GM21381 (cell line): ENCODE data around the gene PTGS2.
"Not testable (repeated sequence)": the region's sequence is repeated elsewhere in the genome, so short reads cannot be mapped to it uniquely, and the experiment has no call there.

ENCODE experiments used
- ATAC-seq: cut with Tn5 transposase; IDR thresholded peaks from one replicate; pipeline ENCODE4 v1.9.1; 2021; ENCODE audit warnings: mild to moderate bottlenecking, moderate library complexity; ENCODE audit not compliant: unreplicated experiment

Gene PTGS2

DNA sequence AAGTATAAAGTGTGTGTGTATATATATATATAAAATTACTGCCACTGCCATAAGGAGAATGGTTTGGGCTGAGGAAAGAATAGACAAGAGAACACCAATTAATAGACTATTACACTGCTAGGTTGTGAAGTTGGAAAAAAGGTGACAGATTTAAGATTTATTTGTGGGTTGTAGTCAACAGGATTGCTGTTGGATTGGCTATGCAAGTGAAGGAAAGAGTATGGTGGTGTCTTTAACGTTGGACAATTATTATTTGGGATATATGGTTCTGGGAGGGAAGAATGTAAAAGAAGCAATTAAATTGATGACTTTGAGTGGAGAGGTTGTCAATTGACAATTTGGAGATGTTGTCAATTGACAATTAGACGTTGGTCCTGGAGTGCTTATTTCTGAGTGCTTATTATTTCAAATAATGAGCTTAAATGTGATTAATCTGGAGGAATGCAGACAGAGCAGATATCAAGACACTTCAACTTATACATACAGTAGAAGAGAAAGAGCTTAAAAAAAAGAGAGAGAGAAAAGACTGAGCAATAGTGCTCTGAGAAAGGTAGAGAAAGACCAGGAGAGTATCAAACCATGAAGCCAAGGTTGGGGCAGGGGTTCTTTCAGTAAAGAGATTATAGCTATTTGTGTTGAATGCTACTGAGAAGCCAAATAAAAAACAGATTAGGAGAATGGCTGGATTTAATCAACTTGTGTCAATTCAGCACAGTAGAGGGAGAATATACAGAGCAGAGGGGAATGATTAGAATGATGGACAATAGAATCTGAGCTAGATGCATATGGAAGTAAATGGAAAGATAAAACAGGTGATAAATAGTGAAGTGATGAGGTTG is 9.7 kb downstream of the PTGS2 start:
- ATAC-seq = no peak

DNA sequence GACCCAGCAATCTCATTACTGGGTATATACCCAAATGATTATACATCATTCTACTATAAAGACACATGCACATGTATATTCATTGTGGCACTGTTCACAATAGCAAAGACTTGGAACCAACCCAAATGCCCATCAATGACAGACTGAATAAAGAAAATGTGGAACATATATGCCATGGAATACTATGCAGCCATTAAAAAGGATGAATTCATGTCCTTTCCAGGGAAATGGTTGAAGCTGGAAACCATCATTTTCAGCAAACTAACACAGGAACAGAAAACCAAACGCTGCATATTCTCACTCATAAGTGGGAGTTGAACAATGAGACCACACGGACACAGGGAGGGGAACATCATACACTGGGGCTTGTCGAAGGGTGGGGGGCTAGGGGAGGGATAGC is 10.4 kb downstream of the PTGS2 start:
- ATAC-seq = not testable (repeated sequence)

DNA sequence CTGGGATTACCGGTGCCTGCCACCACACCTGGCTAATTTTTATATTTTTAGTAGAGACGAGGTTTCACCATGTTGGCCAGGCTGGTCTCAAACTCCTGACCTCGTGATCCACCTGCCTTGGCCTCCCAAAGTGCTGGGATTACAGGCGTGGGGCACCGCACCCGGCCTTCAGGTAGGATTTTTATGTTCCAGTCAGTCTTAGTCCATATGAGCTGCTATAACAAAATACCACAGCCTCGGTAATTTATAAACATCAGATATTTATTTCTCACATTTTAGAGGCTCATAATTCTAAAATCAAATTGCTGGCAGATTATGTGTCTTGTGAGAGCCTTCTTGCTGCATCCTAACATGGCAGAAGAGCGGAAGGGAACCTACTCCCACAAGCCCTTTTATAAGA is 16.0 kb downstream of the PTGS2 start:
- not testable (repeated sequence) for ATAC-seq

DNA sequence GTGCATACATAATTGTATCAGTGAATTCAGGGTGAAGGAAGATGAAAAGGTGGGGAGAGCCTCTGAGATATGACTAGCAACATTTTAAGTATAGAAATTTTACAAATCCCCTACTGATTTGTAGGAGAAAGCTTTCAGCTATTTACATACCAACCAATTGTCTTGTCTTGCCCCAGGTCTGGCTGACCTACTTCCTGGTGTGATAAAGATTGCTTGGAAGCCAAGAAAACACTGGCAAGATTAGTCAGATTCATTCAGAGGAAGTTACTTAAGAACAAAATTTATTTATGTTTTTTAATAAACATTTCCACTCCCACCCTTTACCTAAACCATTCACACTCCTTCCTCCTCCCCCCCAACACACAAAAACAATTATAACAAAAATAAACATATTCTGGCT is 17.5 kb downstream of the PTGS2 start:
- ATAC-seq = no peak

DNA sequence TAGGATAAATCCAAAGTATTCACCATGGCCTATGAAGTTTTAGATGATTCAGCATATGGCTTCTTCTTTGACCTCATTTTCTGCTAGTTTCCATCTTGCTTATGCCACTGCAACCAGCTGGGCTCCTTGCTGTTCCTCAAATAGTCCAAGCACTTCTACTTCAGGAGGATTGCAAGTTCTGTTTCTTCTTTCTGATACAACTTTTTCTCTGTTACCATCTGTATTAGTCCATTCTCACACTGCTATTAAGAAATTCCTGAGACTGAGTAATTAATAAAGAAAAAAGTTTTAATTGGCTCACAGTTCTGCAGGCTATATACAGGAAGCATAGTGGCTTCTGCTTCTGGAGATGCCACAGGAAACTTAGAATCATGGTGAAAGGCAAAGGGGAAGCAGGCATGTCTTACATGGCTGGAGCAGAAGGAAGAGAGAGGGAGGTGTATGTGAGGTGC is 20.3 kb downstream of the PTGS2 start:
- no peak for ATAC-seq

DNA sequence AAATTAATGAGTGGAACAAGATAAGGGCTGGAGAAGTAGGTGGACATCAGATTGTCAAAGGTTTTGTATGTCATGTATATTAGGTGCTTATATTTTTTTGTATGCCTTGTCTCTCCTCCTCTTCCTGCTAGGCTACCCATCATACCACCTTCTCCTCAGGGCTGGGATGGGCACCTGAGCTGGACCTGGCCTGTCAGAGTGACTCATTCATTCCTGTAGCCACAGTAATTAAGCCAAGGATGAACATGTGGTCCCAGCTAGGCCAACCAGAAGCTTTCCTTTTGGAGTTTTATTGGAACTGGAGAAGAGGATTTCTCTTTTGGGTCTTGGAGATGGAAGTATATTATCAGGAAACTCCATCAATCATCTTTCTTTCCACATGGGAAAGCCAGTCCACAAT is 21.2 kb downstream of the PTGS2 start:
- ATAC-seq = no peak

DNA sequence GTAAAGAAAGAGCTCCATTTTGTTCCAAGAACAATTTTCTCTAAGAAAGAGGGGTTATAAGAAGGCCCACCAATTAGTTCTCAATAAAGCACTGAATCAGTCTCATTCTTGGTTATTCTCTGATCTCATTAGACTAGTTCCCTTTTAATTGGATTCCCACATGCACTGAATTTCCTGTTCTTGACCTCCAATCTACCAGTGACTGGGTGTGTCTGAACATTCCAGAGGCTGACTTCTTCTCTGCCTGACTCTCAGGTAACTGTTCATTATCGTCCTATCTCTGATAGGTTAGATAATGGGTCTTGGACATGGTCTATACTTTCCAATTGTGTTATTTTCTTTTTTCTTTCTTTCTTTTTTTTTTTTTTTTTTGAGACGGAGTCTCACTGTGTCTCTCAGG is 22.7 kb downstream of the PTGS2 start:
- ATAC-seq = no peak

DNA sequence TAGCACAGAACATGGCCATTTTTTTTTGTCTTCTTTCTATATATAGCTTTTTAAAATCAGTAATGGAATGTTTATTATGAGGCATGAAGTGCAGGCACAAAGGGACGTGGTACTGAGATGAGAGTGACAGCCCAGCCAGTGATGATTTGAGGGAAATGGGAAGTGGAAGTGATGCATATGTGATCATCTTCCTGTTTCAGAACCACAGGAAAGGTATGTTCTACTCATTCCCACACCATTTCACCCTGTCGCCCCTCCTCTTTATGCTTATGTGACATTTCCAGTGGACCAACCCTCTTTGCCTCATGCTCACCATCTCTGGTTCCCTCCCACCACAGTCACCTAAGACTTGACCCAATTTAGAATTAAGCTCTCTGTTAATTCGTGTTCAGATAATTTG is 24.3 kb downstream of the PTGS2 start:
- no peak for ATAC-seq

DNA sequence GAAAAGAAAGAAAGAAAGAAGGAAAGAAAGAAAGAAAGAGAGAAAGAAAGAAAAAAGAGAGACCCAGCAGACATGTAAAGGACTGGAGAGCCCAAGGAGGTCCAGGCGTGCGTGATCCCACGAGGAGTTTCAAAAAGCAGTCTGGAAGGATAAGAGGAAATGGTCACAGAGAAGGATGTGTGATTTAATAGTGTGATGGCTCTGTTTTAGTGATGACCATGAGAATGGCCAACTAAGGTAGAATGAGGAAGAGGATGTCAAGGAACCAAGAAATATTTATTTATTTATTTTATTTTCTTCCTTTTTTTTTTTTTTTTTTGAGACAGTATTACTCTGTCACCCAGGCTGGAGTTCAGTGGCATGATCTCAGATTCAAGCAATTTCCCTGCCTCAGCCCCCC is 25.5 kb downstream of the PTGS2 start:
- ATAC-seq = no peak

DNA sequence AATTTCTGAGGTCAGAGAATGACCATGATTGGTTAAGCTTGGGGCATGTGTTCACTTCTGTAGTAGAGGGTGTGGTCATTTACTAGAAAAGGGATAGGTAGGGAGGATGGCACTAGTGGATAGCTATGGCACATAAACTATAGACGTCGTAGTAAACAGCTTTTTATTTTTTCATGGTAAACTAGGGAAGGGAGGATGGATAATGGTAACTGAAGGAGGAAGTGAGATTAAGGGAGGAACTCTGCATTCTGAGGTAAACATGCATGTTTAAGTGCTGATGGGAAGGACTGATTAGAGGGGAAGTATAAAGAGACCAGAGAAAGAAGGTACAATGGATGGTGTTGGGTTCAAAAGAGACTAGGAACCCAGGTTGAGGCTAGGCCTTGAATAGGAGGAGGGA is 26.9 kb downstream of the PTGS2 start:
- ATAC-seq = no peak

DNA sequence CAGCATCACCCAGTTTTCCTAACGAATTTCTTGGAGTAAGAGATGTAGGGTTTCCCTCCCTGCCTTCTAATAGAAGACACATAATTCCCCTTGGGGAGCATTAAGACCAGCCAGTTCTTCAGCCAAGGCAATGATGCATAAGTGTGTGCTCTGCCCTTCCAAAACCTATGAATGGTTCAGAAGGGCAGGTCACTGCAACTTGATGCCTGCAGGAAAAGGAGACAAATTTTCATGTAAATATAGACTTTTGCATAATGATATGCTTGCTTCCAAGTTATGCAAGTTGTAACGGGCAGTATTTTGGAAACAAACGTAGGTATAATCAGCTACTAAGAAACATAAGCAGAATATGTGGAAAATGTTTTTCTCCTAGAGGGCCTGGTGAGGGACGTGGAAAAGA is 31.6 kb downstream of the PTGS2 start:
- no peak for ATAC-seq

DNA sequence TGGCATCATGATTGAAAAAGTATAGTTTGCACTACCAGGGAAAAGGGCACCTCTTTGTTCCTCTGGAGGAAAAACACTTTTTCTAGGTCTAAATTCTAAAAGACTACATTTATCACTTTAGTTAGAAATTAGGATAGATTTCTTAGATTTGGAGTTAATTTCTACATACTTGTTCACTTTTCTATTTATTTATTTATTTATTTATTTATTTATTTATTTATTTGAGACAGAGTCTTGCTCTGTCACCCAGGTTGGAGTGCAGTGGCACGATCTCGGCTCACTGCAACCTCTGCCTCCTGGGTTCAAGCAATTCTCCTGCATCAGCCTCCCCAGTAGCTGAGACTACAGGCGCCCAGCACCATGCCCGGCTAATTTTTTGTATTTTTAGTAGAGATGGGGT is 32.2 kb downstream of the PTGS2 start:
- not testable (repeated sequence) for ATAC-seq

DNA sequence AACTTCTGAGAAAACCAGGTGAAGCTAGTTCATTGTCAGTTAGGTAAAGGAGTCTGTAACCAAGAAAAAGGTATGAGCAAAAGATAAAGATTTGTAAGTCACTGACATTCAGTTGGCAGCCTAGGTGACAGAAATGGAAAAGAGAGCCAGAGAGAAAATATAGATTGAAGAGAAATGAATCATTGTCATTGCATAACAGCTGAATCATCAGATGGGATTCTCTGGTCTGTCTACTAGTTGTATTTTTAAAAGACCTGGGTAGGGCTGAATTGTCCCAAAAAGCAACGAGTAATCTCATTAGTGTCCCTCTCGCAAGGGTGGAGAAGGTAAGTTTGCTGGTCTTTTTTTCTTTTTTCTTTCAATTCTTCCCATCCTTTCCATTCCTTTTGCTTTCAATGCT is 36.6 kb downstream of the PTGS2 start:
- no peak for ATAC-seq

DNA sequence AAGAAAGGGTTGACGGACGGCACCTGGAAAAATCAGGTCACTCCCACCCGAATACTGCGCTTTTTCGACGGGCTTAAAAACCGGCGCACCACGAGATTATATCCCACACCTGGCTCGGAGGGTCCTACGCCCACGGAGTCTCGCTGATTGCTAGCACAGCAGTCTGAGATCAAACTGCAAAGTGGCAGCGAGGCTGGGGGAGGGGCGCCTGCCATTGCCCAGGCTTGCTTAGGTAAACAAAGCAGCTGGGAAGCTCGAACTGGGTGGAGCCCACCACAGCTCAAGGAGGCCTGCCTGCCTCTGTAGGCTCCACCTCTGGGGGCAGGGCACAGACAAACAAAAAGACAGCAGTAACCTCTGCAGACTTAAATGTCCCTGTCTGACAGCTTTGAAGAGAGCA is 42.7 kb downstream of the PTGS2 start:
- ATAC-seq = not testable (repeated sequence)

DNA sequence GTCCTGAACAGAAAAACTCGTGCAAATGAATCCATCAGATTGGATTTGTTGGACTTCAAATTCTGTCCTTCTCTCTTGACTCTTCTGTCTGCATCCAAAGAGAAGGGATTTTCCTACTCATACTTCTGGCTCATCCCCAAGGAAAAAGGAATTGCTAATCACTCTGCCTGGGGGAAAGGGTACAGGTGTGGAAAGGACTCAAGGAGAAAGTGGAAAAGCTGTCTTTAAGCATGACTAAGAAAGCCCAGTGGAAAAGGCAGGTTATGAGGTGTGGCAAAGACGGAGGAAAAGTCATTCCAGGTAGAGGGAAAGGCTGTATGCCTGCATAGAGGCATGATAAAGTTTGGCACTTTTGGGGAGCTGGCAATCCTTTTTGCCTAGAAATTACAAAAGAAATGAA is 43.4 kb downstream of the PTGS2 start:
- ATAC-seq = no peak

DNA sequence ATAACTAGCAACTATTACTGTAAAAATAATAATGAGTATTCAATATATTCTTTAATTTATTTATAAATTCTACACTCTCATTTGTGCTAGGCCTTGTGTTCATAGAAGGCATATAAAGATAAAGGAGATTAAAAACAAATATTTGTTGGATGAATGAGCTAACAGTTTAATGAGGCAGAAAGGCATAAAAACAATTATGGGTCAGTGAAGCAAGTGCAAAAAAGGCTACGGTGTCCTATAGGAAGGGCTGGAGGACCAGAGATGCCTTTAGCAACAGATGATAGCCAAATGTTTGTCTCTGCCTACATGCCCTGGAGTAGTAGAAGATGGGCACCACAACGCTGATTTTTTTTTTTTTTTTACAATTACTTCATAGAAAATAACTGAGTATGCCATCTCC is 45.7 kb downstream of the PTGS2 start:
- ATAC-seq = no peak

DNA sequence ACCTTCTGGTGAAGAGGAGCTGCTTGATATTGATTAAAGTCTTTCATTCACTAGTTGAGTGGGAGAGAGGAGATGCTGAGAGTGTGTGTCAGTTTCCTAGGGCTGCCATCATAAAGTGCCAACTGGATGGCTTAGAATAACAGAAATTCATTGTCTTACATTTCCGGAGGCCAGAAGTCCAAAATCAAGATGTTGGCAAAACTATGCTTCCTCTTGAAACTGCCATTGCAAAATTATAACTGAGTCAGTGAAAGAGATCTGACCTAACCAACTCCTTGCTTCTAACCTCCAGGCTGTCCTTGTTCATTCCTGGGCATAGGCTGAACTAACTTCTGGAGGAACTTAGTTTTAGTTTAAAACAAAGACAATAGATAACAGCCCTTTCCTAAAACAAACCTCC is 47.1 kb downstream of the PTGS2 start:
- ATAC-seq = no peak

DNA sequence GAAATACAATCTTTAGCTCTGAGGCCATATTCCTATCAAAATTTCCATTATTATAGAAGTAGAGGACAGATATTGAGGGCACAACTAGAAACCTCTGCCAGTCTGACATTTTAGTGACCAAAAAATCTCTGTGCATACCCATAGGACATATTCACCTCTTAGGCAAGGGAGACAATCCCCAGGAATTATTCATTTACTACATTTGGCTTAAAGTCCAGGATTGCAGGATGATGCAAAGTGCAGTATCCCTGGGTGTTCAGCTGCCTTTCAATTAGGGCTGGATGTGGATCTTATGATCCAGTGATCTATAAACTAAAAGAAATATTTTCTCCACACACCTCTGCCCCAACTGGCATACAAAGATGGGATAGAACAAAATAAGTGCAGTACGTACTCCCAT is 50.9 kb downstream of the PTGS2 start:
- ATAC-seq = no peak

DNA sequence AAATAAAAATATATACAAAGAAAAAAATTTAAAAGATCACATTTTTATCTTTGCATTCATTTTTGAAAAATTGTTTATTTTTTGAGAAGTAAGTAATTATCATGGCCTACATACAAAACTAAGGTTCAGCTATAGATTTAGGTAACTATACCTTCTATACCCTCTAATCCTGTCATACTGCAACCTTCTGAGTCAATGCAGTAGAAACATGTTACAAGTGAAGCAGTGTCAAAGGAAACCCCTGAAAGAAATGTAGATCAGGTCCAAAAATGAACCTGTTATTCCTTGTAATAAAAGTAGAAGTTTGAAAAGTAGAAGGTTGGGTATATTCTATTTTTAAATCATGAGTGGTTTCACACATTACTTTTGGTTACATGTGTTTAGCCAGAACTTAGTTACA is 51.3 kb downstream of the PTGS2 start:
- no peak for ATAC-seq

DNA sequence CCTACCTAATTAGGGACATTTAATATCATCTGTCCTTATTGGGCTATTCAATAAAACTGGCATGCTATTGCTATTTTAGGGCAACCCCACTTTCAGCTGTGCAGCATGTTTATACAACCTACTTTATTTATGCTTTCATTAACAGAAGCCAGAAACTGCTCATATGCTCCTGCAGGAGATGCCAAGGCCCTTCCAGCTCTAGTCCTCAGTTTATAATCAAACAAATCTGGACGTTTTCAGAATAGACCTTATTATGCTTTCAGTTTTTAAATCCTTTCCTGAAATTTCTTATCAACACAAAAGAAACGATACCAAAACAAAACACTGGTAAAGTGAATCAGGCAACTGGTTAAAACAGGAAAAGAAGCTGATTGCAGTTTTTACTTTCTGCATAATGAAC is 53.2 kb downstream of the PTGS2 start:
- ATAC-seq = no peak

DNA sequence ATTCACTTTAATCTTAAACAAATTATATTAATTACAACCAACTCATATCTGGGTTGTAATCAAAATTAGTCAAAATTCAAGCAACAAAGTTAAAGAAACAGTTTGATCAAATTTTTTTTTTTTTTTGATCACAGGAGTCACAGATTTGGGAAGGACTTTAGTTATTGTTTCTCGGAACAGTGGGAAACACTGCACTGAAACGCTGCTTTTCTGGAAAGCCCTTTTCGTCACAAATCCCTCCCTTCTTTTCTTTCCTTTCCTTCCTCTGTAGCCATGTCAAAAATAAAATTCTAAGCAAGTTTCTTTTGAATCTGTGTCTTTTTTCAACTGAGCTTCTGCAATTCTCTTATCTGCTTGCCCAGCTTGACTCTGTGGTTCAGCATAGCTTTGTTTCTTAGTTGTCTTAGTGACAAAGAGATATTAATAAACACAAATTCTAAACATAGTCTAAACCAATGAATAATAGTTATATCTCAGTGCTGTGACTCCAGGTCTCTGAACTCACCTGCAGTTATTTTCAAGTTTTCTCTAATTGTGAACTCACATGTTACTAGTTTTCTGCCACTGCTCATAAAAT is 53.8 kb downstream of the PTGS2 start:
- no peak for ATAC-seq

DNA sequence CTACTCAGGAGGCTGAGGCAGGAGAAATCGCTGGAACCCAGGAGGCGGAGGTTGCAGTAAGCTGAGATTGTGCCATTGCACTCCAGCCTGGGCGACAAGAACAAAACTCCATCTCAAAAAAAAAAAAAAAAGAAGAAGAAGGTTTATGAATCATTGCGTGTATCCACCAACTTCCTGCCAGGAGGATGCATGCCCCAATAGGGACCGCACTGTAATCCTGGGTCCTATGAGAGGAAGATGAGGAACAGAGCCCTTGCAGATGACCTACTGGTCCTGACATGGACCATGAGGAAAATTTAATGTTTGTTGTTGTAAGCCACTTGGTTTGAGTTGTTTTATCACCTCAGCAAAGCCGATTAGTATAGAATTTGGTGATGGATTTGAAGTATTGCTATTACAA is 56.7 kb downstream of the PTGS2 start:
- no peak for ATAC-seq
